Measurements from ENCODE around the gene AVEN.
"Not testable (repeated sequence)": the region's sequence is repeated elsewhere in the genome, so short reads cannot be mapped to it uniquely, and the experiment has no call there.

AVEN gene

DNA sequence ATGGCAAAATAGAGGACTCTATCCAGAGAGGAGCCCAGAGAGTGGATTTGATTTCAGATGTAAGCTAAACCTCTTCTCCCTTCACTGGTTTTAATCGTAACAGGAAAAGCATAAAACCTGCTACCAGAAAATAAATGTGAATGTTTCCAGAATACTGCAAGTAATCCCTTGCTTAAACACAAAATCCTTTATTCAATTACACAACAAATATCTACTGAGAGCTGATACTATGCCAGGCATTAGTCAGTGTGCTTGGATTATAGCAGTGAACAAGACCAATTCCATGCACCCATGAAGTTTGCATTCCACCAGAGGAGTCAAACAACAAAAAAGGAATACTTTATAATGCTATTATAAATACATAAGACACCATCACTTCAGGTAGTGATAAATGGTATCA is 15.1 kb downstream of the AVEN start:
- H3K9me2 ChIP-seq (replicated peaks; ENCODE audit: insufficient read depth, low read length) = no peaks in the 10 kb centered on the region
- H3K4me2 ChIP-seq (ENCODE audit: low read depth, low read length) = no peak overlapping the region
- no peaks in the 10 kb centered on the region for H3K4me1 ChIP-seq (ENCODE audit: low read length)
- H3K79me2 ChIP-seq (ENCODE audit: low read length) = peaks cover 21% of the 10 kb centered on the region
- no peaks in the 10 kb centered on the region for H3F3A ChIP-seq (ENCODE audit: insufficient read depth, low read length)
- no peaks in the 10 kb centered on the region for H3K36me3 ChIP-seq (replicated peaks; ENCODE audit: insufficient read depth, low read length)
- TF ChIP-seq EZH2 (optimal IDR thresholded peaks at IDR 0.05; ENCODE audit: low read depth, low read length) (no peak), EZH2phosphoT487 (IDR thresholded peaks at IDR 0.05; ENCODE audit: low read length) (no peak)
- TF ChIP-seq, protein P1, sequence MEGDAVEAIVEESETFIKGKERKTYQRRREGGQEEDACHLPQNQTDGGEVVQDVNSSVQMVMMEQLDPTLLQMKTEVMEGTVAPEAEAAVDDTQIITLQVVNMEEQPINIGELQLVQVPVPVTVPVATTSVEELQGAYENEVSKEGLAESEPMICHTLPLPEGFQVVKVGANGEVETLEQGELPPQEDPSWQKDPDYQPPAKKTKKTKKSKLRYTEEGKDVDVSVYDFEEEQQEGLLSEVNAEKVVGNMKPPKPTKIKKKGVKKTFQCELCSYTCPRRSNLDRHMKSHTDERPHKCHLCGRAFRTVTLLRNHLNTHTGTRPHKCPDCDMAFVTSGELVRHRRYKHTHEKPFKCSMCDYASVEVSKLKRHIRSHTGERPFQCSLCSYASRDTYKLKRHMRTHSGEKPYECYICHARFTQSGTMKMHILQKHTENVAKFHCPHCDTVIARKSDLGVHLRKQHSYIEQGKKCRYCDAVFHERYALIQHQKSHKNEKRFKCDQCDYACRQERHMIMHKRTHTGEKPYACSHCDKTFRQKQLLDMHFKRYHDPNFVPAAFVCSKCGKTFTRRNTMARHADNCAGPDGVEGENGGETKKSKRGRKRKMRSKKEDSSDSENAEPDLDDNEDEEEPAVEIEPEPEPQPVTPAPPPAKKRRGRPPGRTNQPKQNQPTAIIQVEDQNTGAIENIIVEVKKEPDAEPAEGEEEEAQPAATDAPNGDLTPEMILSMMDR (IDR thresholded peaks at IDR 0.05; ENCODE audit: low read length) = no peak
- H3K27ac ChIP-seq (ENCODE audit: low read length) = no peak overlapping the region
- no peak overlapping the region for H3K4me3 ChIP-seq (ENCODE audit: low read length)
- H4K20me1 ChIP-seq (ENCODE audit: insufficient read depth, low read length) = no peaks in the 10 kb centered on the region
- no peak overlapping the region for H2AFZ ChIP-seq (ENCODE audit: low read length)
- H3K27me3 ChIP-seq (replicated peaks; ENCODE audit: insufficient read depth, low read length) = no peaks in the 10 kb centered on the region
- H3K9me3 ChIP-seq (replicated peaks; ENCODE audit: insufficient read depth, low read length) = no peaks in the 10 kb centered on the region
- H3K9ac ChIP-seq (ENCODE audit: low read length) = no peak overlapping the region
- DNase-seq = no peak

DNA sequence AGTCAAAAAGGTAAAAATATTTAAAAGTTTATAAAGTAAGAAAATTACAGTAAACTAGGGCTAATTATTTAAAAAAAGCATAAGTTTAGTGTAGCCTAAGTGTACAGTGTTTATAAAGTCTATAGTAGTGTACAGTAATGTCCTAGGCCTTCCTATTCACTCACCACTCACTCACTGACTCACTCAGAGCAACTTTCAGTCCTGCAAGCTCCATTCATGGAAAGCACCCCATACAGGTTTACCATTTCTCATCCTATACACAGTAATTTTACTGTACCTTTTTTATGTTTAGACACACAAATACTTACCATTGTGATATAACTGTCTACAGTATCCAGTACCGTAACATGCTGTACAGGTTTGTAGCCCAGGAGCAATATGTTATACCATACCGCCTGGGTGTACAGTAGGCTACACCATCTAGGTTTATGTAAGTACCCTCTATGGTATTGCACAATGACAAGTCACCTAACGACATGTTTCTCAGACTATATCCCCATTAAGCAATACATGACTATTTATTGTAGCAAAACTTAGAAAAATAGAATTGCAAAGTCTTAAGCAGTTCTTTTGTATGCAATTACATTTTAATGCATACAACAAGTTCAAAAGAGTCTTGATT is 19.5 kb downstream of the AVEN start:
- Histone ChIP-seq H2AFZ (ENCODE audit: low read length) (no peak overlapping the region), H3K4me3 (ENCODE audit: low read length) (no peak overlapping the region), H3K9ac (ENCODE audit: low read length) (no peak overlapping the region), H3K27ac (ENCODE audit: low read length) (no peak overlapping the region), H3K9me3 (replicated peaks; ENCODE audit: insufficient read depth, low read length) (no peaks in the 10 kb centered on the region), H3K4me2 (ENCODE audit: low read depth, low read length) (no peak overlapping the region), H3K36me3 (replicated peaks; ENCODE audit: insufficient read depth, low read length) (no peaks in the 10 kb centered on the region), H3K27me3 (replicated peaks; ENCODE audit: insufficient read depth, low read length) (no peaks in the 10 kb centered on the region), H4K20me1 (ENCODE audit: insufficient read depth, low read length) (no peaks in the 10 kb centered on the region), H3F3A (ENCODE audit: insufficient read depth, low read length) (no peaks in the 10 kb centered on the region), H3K79me2 (ENCODE audit: low read length) (no peaks in the 10 kb centered on the region), H3K9me2 (replicated peaks; ENCODE audit: insufficient read depth, low read length) (no peaks in the 10 kb centered on the region), H3K4me1 (ENCODE audit: low read length) (no peaks in the 10 kb centered on the region)
- TF ChIP-seq EZH2phosphoT487 (IDR thresholded peaks at IDR 0.05; ENCODE audit: low read length) = no peak
- TF ChIP-seq EZH2 (optimal IDR thresholded peaks at IDR 0.05; ENCODE audit: low read depth, low read length) = no peak
- TF ChIP-seq, protein P1 (IDR thresholded peaks at IDR 0.05; ENCODE audit: low read length) = no peak
- no peak for DNase-seq

DNA sequence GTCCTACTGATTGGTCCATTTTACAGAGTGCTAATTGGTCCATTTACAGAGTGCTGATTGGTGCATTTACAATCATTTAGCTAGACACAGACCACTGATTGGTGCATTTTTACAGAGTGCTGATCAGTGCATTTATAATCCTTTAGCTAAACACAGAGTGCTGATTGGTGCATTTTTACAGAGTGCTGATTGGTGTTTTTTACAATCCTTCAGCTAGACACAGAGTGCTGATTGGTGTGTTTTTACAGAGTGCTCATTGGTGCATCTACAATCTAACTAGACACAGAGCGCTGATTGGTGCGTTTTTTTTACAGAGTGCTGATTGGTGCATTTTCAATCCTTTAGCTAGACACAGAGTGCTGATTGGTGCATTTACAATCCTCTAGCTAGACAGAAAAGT is 20.3 kb downstream of the AVEN start:
- H3K9me2 ChIP-seq (replicated peaks; ENCODE audit: insufficient read depth, low read length); H3K4me3 ChIP-seq (ENCODE audit: low read length); H3K4me1 ChIP-seq (ENCODE audit: low read length); H3K9me3 ChIP-seq (replicated peaks; ENCODE audit: insufficient read depth, low read length); H3K36me3 ChIP-seq (replicated peaks; ENCODE audit: insufficient read depth, low read length); H3F3A ChIP-seq (ENCODE audit: insufficient read depth, low read length); H3K27ac ChIP-seq (ENCODE audit: low read length); H2AFZ ChIP-seq (ENCODE audit: low read length); H4K20me1 ChIP-seq (ENCODE audit: insufficient read depth, low read length); H3K9ac ChIP-seq (ENCODE audit: low read length); H3K79me2 ChIP-seq (ENCODE audit: low read length); H3K27me3 ChIP-seq (replicated peaks; ENCODE audit: insufficient read depth, low read length); H3K4me2 ChIP-seq (ENCODE audit: low read depth, low read length); DNase-seq: not testable (repeated sequence)

DNA sequence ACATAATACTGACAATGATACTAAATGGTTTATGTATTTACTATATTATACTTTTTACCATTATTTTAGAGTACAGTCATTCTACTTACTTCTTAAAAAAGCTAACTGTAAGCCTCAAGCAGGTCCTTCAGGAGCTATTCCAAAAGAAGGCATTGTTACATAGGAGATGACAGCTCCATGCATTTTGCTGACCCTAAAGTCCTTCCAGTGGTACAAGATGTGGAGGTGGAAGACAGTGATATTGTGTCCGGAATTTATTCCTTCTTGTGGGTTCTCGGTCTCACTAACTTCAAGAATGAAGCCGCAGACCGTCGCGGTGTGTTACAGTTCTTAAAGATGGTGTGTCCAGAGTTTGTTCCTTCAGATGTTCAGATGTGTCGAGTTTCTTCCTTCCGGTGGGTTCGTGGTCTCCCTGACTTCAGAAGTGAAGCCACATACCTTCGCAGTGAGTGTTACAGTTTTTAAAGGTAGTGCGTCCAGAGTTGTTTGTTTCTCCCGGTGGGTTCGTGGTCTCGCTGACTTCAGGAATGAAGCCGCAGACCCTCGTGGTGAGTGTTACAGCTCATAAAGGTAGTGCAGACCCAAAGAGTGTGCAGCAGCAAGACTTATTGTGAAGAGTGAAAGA is 20.9 kb downstream of the AVEN start:
- Histone ChIP-seq H3F3A (ENCODE audit: insufficient read depth, low read length) (no peaks in the 10 kb centered on the region), H3K9me2 (replicated peaks; ENCODE audit: insufficient read depth, low read length) (no peaks in the 10 kb centered on the region), H3K27me3 (replicated peaks; ENCODE audit: insufficient read depth, low read length) (no peaks in the 10 kb centered on the region), H3K79me2 (ENCODE audit: low read length) (no peaks in the 10 kb centered on the region), H3K9ac (ENCODE audit: low read length) (no peak overlapping the region), H3K4me2 (ENCODE audit: low read depth, low read length) (no peak overlapping the region), H3K36me3 (replicated peaks; ENCODE audit: insufficient read depth, low read length) (no peaks in the 10 kb centered on the region), H3K4me1 (ENCODE audit: low read length) (no peaks in the 10 kb centered on the region), H2AFZ (ENCODE audit: low read length) (no peak overlapping the region), H3K9me3 (replicated peaks; ENCODE audit: insufficient read depth, low read length) (no peaks in the 10 kb centered on the region), H4K20me1 (ENCODE audit: insufficient read depth, low read length) (no peaks in the 10 kb centered on the region), H3K27ac (ENCODE audit: low read length) (no peak overlapping the region), H3K4me3 (ENCODE audit: low read length) (no peak overlapping the region)
- DNase-seq = no peak
- TF ChIP-seq, protein P1 (IDR thresholded peaks at IDR 0.05; ENCODE audit: low read length) = no peak
- TF ChIP-seq EZH2 (optimal IDR thresholded peaks at IDR 0.05; ENCODE audit: low read depth, low read length) (no peak), EZH2phosphoT487 (IDR thresholded peaks at IDR 0.05; ENCODE audit: low read length) (no peak)
